CD14-positive monocyte (primary cell): ENCODE measurements around the gene ERMAP. TPM values are rescaled to one million over a fixed set of nuclear protein-coding genes. Genes with fewer than 3 reads are reported as not detected.
A peak's percentile ranks its signal among the peaks of the same experiment; 100 is the strongest.

Experiments used
- DNase-seq, 3 donors: peaks; one replicate each; pipeline ENCODE4 v3.0.0-alpha.2; 2011 to 2022
- H2AFZ ChIP-seq: 2 replicates; pipeline ENCODE4 v1.6.0; 2012; ENCODE audit warnings: mild to moderate bottlenecking, low read depth, low read length, inconsistent platforms; ENCODE audit not compliant: insufficient read depth, poor library complexity, severe bottlenecking
- H3K27ac ChIP-seq, 2 donors: 1 replicate in 1 of 2; 2 replicates in 1 of 2; pipeline ENCODE4 v1.5.1; 2012 to 2013; ENCODE audit warnings: low read length in 2 of 2, control low read depth in 1 of 2, inconsistent platforms in 1 of 2, low read depth in 1 of 2, mild to moderate bottlenecking in 1 of 2
- H3K27me3 ChIP-seq, 2 donors: one replicate each; pipeline versions ENCODE4 v1.6.0 to v1.6.1; 2011 to 2013; ENCODE audit warnings: low read length in 2 of 2; ENCODE audit not compliant: control insufficient read depth in 2 of 2, insufficient read depth in 2 of 2
- H3K36me3 ChIP-seq, 2 donors: replicated peaks in 1 of 2; 1 replicate in 1 of 2; 2 replicates in 1 of 2; pipeline versions ENCODE4 v1.5.1 to v1.6.1; 2012 to 2013; ENCODE audit warnings: low read length in 2 of 2, control low read depth in 1 of 2, inconsistent platforms in 1 of 2, mild to moderate bottlenecking in 1 of 2; ENCODE audit not compliant: insufficient read depth in 2 of 2, control insufficient read depth in 1 of 2
- H3K4me1 ChIP-seq, 2 donors: 1 replicate in 1 of 2; 2 replicates in 1 of 2; pipeline versions ENCODE4 v1.5.1 to v1.6.1; 2012 to 2013; ENCODE audit warnings: low read length in 2 of 2, control low read depth in 1 of 2, inconsistent platforms in 1 of 2, mild to moderate bottlenecking in 1 of 2, moderate library complexity in 1 of 2; ENCODE audit not compliant: insufficient read depth in 2 of 2, control insufficient read depth in 1 of 2
- H3K4me2 ChIP-seq: replicated peaks from 2 replicates; pipeline ENCODE3; 2012; ENCODE audit warnings: low read length, moderate library complexity, mild to moderate bottlenecking; ENCODE audit not compliant: poor library complexity, severe bottlenecking; ENCODE audit errors: extremely low read depth
- H3K4me3 ChIP-seq, 3 experiments: fragments of 200-600 bp in 1 of 3; sonication (generic) in 1 of 3; replicated peaks in 1 of 3; 1 replicate in 2 of 3; 2 replicates in 1 of 3; pipeline ENCODE4 v1.5.1; 2011 to 2013; ENCODE audit warnings: low read length in 3 of 3, mild to moderate bottlenecking in 3 of 3, control low read depth in 2 of 3, low read depth in 2 of 3, inconsistent platforms in 1 of 3, moderate library complexity in 1 of 3
- H3K79me2 ChIP-seq: 2 replicates; pipeline ENCODE4 v1.6.0; 2012; ENCODE audit warnings: mild to moderate bottlenecking, control low read depth, inconsistent platforms, low read length, moderate library complexity; ENCODE audit not compliant: insufficient read depth
- H3K9ac ChIP-seq: 2 replicates; pipeline ENCODE4 v1.6.0; 2017; ENCODE audit warnings: low read length, mild to moderate bottlenecking; ENCODE audit not compliant: insufficient read depth, poor library complexity, severe bottlenecking
- H3K9me3 ChIP-seq, 2 donors: replicated peaks in 1 of 2; 1 replicate in 1 of 2; 2 replicates in 1 of 2; pipeline versions ENCODE4 v1.5.1 to v1.6.1; 2012 to 2013; ENCODE audit warnings: low read length in 2 of 2, control low read depth in 1 of 2; ENCODE audit not compliant: control insufficient read depth in 1 of 2, insufficient read depth in 1 of 2
- H4K20me1 ChIP-seq: 2 replicates; pipeline ENCODE4 v1.6.0; 2012; ENCODE audit warnings: mild to moderate bottlenecking, low read length, control low read depth, moderate library complexity; ENCODE audit not compliant: insufficient read depth
- H3K27ac Mint-ChIP-seq, 7 donors: one replicate each; pipeline ENCODE4 v1.8.0; 2020; ENCODE audit warnings: mild to moderate bottlenecking in 7 of 7, mixed read lengths in 7 of 7, moderate library complexity in 6 of 7, inconsistent platforms in 2 of 7
- H3K27me3 Mint-ChIP-seq, 3 donors: one replicate each; pipeline ENCODE4 v1.8.0; 2021 to 2022; ENCODE audit warnings: low read depth in 3 of 3, mild to moderate bottlenecking in 3 of 3, mixed read lengths in 3 of 3, moderate library complexity in 3 of 3, inconsistent platforms in 1 of 3
- H3K36me3 Mint-ChIP-seq, 2 donors: one replicate each; pipeline ENCODE4 v1.8.0; 2020; ENCODE audit warnings: mixed read lengths in 2 of 2, inconsistent platforms in 1 of 2, mild to moderate bottlenecking in 1 of 2
- H3K4me1 Mint-ChIP-seq: one replicate; pipeline ENCODE4 v1.8.0; 2020; ENCODE audit warnings: mild to moderate bottlenecking, mixed read lengths
- H3K4me3 Mint-ChIP-seq, 2 donors: one replicate each; pipeline ENCODE4 v1.8.0; 2020; ENCODE audit warnings: mild to moderate bottlenecking in 2 of 2, mixed read lengths in 2 of 2, moderate library complexity in 1 of 2
- H3K9me3 Mint-ChIP-seq, 7 donors: one replicate each; pipeline ENCODE4 v1.8.0; 2020 to 2022; ENCODE audit warnings: mixed read lengths in 7 of 7, mild to moderate bottlenecking in 6 of 7, moderate library complexity in 6 of 7, inconsistent platforms in 2 of 7
- WGBS: methylation state at CpG from one replicate; pipeline ENCODE4 v1.1.5; 2013; ENCODE audit warnings: missing lambda C conversion rate; ENCODE audit not compliant: insufficient coverage; 5-methylcytosine and 5-hydroxymethylcytosine counted together
- intact Hi-C, 2 donors: fragments of 100-400 bp; cut with micrococcal nuclease; formaldehyde crosslinking; loops; one replicate each; pipeline versions ENCODE4 v1.15.0 to v1.15.1; 2023
- polyA plus RNA-seq, 3 donors: library from polyadenylated mRNA; depleted of rRNA in 1 of 3; unstranded in 2 of 3; stranded (reverse) in 1 of 3; fragments of 300-500 nt in 2 of 3; fragments of >200 nt in 1 of 3; fragmentation: Illumina TruSeq in 2 of 3; gene quantifications; 1 replicate in 2 of 3; 2 replicates in 1 of 3; pipeline ENCODE4 v1.2.3, GENCODE V29; 2012 to 2021
- TF ChIP-seq, protein P1 (sequence below): fragments of 200-600 bp; IDR thresholded peaks from one replicate; pipeline ENCODE4 v1.8.0; 2022; ENCODE audit warnings: antibody characterized with exemption, mild to moderate bottlenecking

ERMAP gene
- polyA plus RNA-seq, 3 donors: 6.0 to 22.7 (median 8.4) TPM

DNA sequence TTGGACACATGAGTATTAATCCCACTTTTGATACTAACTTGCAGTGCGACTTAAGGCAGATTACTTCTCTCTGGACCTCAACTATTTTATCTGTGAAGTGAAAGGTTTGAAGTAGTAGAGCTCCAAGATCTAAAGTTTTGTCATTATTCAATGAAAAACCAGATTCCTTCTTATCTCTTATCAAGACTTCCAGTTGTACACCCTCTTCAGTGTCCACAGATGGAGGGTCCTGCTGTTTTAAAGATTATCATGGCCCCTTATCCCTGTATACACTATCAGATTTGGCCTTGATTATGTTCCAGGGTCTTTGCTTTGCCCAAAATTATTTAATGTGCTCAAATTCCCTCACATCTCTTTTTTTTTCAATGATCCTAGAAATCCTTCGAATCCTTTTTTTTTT is 48.8 kb upstream of the ERMAP start:
- H3K27me3 ChIP-seq: no peaks in the 10 kb centered on the region
- H3K9ac ChIP-seq: no peak overlapping the region
- H4K20me1 ChIP-seq: peaks cover 12% of the 10 kb centered on the region
- H3K79me2 ChIP-seq: peaks cover 85% of the 10 kb centered on the region
- H3K4me1 ChIP-seq: peaks cover 24 to 39% of the 10 kb centered on the region in 2 donors
- peak overlapping the region; percentile 98 for H3K4me2 ChIP-seq
- H3K4me3 Mint-ChIP-seq: no peak overlapping the region
- no peak overlapping the region for H3K27ac ChIP-seq
- H3K27ac Mint-ChIP-seq: peak overlapping the region in 1 of 7 donors; percentile 92
- H2AFZ ChIP-seq: peak overlapping the region; percentile 94
- WGBS: no CpG with 5 or more reads among the region's 2 CpGs
- no peak for DNase-seq
- intact Hi-C loops: loop anchor here (5.0 to 10.0 kb wide), 8 partner anchors 49 to 433 kb away; partner anchors contain the start of genes FOXJ3 (in 2 of the 2), ZNF691 (in 2 of the 2), CCDC30 (in 1 of the 2) and CFAP57 (in 1 of the 2)
- H3K9me3 ChIP-seq: no peaks in the 10 kb centered on the region
- H3K36me3 Mint-ChIP-seq: peaks cover 10 to 18% of the 10 kb centered on the region in 2 donors
- peaks cover 0 to 10% of the 10 kb centered on the region in 2 donors for H3K36me3 ChIP-seq
- no peaks in the 10 kb centered on the region for H3K9me3 Mint-ChIP-seq
- H3K4me3 ChIP-seq: peak overlapping the region in 1 of 3 experiments; percentile 87
- TF ChIP-seq, protein P1, sequence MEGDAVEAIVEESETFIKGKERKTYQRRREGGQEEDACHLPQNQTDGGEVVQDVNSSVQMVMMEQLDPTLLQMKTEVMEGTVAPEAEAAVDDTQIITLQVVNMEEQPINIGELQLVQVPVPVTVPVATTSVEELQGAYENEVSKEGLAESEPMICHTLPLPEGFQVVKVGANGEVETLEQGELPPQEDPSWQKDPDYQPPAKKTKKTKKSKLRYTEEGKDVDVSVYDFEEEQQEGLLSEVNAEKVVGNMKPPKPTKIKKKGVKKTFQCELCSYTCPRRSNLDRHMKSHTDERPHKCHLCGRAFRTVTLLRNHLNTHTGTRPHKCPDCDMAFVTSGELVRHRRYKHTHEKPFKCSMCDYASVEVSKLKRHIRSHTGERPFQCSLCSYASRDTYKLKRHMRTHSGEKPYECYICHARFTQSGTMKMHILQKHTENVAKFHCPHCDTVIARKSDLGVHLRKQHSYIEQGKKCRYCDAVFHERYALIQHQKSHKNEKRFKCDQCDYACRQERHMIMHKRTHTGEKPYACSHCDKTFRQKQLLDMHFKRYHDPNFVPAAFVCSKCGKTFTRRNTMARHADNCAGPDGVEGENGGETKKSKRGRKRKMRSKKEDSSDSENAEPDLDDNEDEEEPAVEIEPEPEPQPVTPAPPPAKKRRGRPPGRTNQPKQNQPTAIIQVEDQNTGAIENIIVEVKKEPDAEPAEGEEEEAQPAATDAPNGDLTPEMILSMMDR: no peak
- H3K4me1 Mint-ChIP-seq: peaks cover 25% of the 10 kb centered on the region
- H3K27me3 Mint-ChIP-seq: no peaks in the 10 kb centered on the region

DNA sequence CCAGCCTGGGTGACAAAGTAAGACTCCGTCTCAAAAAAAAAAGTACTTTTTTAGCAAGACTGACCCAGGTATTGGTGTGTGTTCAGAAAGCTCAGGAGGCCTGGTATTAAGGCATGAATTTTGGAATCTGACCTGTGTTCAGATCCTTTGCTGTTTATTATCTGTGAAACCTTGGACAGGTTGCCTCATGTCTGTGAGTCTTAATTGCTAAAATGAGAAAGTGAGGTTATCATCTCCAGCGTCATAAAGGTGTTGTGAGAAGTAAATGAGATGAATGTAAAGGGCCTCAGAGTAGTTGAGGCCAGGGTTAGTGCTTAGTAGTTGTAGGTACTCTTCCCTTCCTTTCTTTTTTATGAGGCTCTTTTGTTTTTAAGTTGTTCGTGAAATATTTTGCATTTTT is 47.1 kb upstream of the ERMAP start:
- Mint-ChIP-seq H3K4me3 (no peak overlapping the region), H3K4me1 (peaks cover 23% of the 10 kb centered on the region), H3K27me3 (no peaks in the 10 kb centered on the region), H3K27ac (no peak overlapping the region), H3K9me3 (no peaks in the 10 kb centered on the region), H3K36me3 (peaks cover 22 to 35% of the 10 kb centered on the region in 2 donors)
- Histone ChIP-seq H4K20me1 (peaks cover 5% of the 10 kb centered on the region), H3K9ac (no peak overlapping the region), H3K4me3 (no peak overlapping the region), H3K4me2 (no peak overlapping the region), H2AFZ (no peak overlapping the region), H3K9me3 (no peaks in the 10 kb centered on the region), H3K36me3 (peaks cover 10 to 26% of the 10 kb centered on the region in 2 donors), H3K27ac (no peak overlapping the region), H3K4me1 (peaks cover 22 to 34% of the 10 kb centered on the region in 2 donors), H3K79me2 (peaks cover 69% of the 10 kb centered on the region), H3K27me3 (no peaks in the 10 kb centered on the region)
- intact Hi-C loops: loop anchor here (5.0 to 10.0 kb wide), 8 partner anchors 47 to 435 kb away; partner anchors contain the start of genes FOXJ3 (in 2 of the 2), ZNF691 (in 2 of the 2), CCDC30 (in 1 of the 2) and CFAP57 (in 1 of the 2)
- WGBS: 100% methylated on average over 1 of the region's 3 CpGs
- TF ChIP-seq, protein P1: no peak
- DNase-seq: no peak
